Fibroblast of mammary gland (primary cell): ENCODE data around the gene HASPIN.

Experiments used
- DNase-seq: peaks from one replicate; pipeline ENCODE4 v3.0.0-alpha.2; 2010; ENCODE audit warnings: low read depth
- H3K4me3 ChIP-seq: 2 replicates; pipeline ENCODE4 v1.5.1; 2011; ENCODE audit warnings: low read depth, mild to moderate bottlenecking, low read length, moderate library complexity; ENCODE audit not compliant: control insufficient read depth
- CTCF ChIP-seq: conservative IDR thresholded peaks from 2 replicates; pipeline ENCODE4 v1.5.1; 2011; ENCODE audit warnings: low read depth, low read length, inconsistent platforms; ENCODE audit not compliant: control insufficient read depth, insufficient read depth

The HASPIN gene

GRCh38 chr17:3762922-3763776, 39.4 kb downstream of the HASPIN start:
- TF ChIP-seq CTCF: no peak
- H3K4me3 ChIP-seq: no peak overlapping the region
- no peak for DNase-seq

GRCh38 chr17:3763777-3764170, 40.1 kb downstream of the HASPIN start:
- no peak overlapping the region for H3K4me3 ChIP-seq
- no peak for TF ChIP-seq CTCF
- DNase-seq: no peak

- no peak for TF ChIP-seq CTCF
- H3K4me3 ChIP-seq: no peak overlapping the region
- no peak for DNase-seq
Observed at GRCh38 chr17:3765981-3766380, 42.3 kb downstream of the HASPIN start.

- DNase-seq: no peak
Observed at GRCh38 chr17:3766779-3767178, 43.1 kb downstream of the HASPIN start.

GRCh38 chr17:3768341-3768740, 44.6 kb downstream of the HASPIN start:
- TF ChIP-seq CTCF: no peak
- DNase-seq: no peak
- H3K4me3 ChIP-seq: no peak overlapping the region

More at GRCh38 chr17:3766779-3767178, 43.1 kb downstream of the HASPIN start:
- H3K4me3 ChIP-seq: no peak overlapping the region
- no peak for TF ChIP-seq CTCF

GRCh38 chr17:3768769-3769168, 45.1 kb downstream of the HASPIN start:
- DNase-seq: no peak
- no peak for TF ChIP-seq CTCF
- H3K4me3 ChIP-seq: no peak overlapping the region
